A549 (cell line): ENCODE results near the gene TBC1D1.

ENCODE experiments used
- CEBPB ChIP-seq, 2 experiments: fragments of >200 bp in 1 of 2; sonication (Bioruptor Twin) in 1 of 2; formaldehyde crosslinking in 1 of 2; IDR thresholded peaks; 2 replicates each; pipeline ENCODE4 v1.6.1; 2012 to 2016
- EP300 ChIP-seq, 2 experiments: fragments of >200 bp; sonication (Bioruptor Twin); formaldehyde crosslinking; IDR thresholded peaks; 2 replicates in 1 of 2; 3 replicates in 1 of 2; pipeline ENCODE4 v1.6.1; 2016 to 2017
- HEYL ChIP-seq: fragments of 250-450 bp; sonication (Bioruptor Pico); IDR thresholded peaks from 2 replicates; pipeline ENCODE4 v1.8.0; 2021; ENCODE audit warnings: mild to moderate bottlenecking, moderate library complexity
- NR3C1 ChIP-seq: fragments of >200 bp; sonication (Bioruptor Twin); formaldehyde crosslinking; IDR thresholded peaks from 3 replicates; pipeline ENCODE4 v1.6.1; 2017
- POLR2A ChIP-seq: IDR thresholded peaks from 2 replicates; pipeline ENCODE4 v1.6.1; 2012; ENCODE audit warnings: mild to moderate bottlenecking, low read length
- RFX5 ChIP-seq: fragments of 450-650 bp; IDR thresholded peaks from 2 replicates; pipeline ENCODE4 v1.7.1; 2014; ENCODE audit warnings: antibody characterized with exemption, mild to moderate bottlenecking, moderate library complexity
- SMC3 ChIP-seq: fragments of >200 bp; sonication (Bioruptor Twin); formaldehyde crosslinking; IDR thresholded peaks from 3 replicates; pipeline ENCODE4 v1.6.1; 2018; ENCODE audit warnings: inconsistent platforms
- SREBF2 ChIP-seq: fragments of 450-650 bp; IDR thresholded peaks from 2 replicates; pipeline ENCODE4 v1.6.1; 2014; ENCODE audit warnings: mild to moderate bottlenecking, moderate library complexity
- TF ChIP-seq, protein P1 (sequence below): fragments of >200 bp; sonication (Bioruptor Twin); formaldehyde crosslinking; IDR thresholded peaks from 3 replicates; pipeline ENCODE4 v1.5.1; 2016
- TF ChIP-seq, protein P2 (sequence below): fragments of 200-600 bp; sonication (generic); IDR thresholded peaks from 2 replicates; pipeline ENCODE4 v1.6.1; 2016; ENCODE audit warnings: antibody characterized with exemption, mild to moderate bottlenecking, moderate library complexity

DNA sequence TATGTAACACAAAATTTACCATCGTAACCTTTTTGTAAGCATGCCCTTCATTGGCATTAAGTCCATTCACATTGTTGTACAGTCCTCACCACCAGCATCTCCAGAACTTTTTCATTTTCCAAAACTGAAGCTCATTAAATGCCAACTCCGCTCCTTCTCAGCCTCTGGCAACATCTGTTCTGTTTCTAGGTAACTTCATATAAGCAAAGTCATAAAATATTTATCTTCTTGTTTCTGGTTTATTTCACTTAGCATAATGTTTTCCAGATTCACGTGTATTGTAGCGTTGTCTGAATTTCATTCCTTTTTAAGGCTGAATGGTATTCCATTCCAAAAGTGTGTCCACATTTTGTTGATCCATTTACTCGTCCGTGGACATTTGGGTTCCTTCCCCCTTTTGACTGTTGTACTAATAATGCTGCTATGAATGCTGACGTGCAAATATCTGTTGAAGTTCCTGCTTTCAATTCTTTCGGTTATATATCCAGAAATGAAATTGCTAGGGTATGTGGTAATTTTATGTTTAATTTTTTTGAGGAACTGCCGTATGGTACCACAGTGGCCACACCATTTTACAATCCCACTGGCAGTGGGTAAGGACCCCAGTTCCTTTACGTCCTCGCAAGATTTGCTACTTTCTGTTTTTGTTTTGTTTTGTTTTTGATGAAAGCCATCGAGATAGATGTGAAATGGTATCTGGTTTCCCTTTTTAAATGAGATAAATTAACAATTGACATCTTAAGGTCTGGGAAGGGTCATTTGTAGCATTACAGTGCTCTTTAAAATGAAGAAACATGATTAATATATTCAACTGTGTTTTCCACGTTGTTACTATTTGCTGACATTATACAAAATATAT, 132.7 kb downstream of the TBC1D1 start:
- TF ChIP-seq, protein P1, sequence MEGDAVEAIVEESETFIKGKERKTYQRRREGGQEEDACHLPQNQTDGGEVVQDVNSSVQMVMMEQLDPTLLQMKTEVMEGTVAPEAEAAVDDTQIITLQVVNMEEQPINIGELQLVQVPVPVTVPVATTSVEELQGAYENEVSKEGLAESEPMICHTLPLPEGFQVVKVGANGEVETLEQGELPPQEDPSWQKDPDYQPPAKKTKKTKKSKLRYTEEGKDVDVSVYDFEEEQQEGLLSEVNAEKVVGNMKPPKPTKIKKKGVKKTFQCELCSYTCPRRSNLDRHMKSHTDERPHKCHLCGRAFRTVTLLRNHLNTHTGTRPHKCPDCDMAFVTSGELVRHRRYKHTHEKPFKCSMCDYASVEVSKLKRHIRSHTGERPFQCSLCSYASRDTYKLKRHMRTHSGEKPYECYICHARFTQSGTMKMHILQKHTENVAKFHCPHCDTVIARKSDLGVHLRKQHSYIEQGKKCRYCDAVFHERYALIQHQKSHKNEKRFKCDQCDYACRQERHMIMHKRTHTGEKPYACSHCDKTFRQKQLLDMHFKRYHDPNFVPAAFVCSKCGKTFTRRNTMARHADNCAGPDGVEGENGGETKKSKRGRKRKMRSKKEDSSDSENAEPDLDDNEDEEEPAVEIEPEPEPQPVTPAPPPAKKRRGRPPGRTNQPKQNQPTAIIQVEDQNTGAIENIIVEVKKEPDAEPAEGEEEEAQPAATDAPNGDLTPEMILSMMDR = no peak
- TF ChIP-seq, protein P2, sequence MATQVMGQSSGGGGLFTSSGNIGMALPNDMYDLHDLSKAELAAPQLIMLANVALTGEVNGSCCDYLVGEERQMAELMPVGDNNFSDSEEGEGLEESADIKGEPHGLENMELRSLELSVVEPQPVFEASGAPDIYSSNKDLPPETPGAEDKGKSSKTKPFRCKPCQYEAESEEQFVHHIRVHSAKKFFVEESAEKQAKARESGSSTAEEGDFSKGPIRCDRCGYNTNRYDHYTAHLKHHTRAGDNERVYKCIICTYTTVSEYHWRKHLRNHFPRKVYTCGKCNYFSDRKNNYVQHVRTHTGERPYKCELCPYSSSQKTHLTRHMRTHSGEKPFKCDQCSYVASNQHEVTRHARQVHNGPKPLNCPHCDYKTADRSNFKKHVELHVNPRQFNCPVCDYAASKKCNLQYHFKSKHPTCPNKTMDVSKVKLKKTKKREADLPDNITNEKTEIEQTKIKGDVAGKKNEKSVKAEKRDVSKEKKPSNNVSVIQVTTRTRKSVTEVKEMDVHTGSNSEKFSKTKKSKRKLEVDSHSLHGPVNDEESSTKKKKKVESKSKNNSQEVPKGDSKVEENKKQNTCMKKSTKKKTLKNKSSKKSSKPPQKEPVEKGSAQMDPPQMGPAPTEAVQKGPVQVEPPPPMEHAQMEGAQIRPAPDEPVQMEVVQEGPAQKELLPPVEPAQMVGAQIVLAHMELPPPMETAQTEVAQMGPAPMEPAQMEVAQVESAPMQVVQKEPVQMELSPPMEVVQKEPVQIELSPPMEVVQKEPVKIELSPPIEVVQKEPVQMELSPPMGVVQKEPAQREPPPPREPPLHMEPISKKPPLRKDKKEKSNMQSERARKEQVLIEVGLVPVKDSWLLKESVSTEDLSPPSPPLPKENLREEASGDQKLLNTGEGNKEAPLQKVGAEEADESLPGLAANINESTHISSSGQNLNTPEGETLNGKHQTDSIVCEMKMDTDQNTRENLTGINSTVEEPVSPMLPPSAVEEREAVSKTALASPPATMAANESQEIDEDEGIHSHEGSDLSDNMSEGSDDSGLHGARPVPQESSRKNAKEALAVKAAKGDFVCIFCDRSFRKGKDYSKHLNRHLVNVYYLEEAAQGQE = no peak
- TF ChIP-seq EP300 (IDR thresholded peaks at IDR 0.05) (no peak), CEBPB (IDR thresholded peaks at IDR 0.05) (no peak), POLR2A (no peak), NR3C1 (no peak), SREBF2 (no peak), HEYL (CRISPR knock-in tag) (no peak), SMC3 (no peak), RFX5 (no peak)
